ENCODE measurements around the gene PIH1D2. TPM values are rescaled to one million over a fixed set of nuclear protein-coding genes. Genes with fewer than 3 reads are reported as not detected.

PIH1D2 gene
- total RNA-seq, 1 experiment from 2014 or later, result 1.6 TPM

DNA sequence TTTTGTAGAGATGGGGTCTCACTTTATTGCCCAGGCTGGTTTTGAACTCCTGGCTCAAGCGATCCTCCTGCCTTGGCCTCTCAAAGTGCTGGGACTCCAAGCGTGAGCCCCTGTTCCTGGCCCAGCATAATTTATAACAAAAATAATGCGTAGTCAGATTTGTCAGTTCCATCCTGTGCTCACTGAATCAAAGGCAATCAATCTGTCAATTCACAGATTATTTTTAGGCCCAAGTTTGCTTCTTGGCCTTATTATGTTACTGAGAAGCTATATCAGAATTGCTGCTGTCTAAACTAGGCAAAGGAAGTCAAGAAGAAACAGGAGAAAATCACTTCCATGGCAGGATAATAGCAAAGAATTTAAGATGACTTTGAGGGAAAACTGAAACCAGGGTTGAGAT, 39.9 kb downstream of the PIH1D2 start:
- POLR2A ChIA-PET, result no interaction called here
- BruUV-seq (replicated peaks), result no TSS peak
- no peaks in the 10 kb centered on the region for H3K9me3 ChIP-seq (ENCODE audit: control insufficient read depth in 1 of 2, insufficient read depth in 1 of 2, low read depth in 1 of 2, low read length in 2 of 2)

More for the DNA sequence above, 39.9 kb downstream of the PIH1D2 start:
- CTCF ChIA-PET, result no interaction called here
- intact Hi-C loops (cut with micrococcal nuclease), result no loop called here
- Histone ChIP-seq H4K20me1 (ENCODE audit: insufficient read depth) (no peaks in the 10 kb centered on the region), H3K9me2 (ENCODE audit: insufficient read depth) (no peaks in the 10 kb centered on the region), H3K79me2 (ENCODE audit: insufficient read depth, low read length) (peaks cover 40% of the 10 kb centered on the region), H3K4me1 (ENCODE audit: control insufficient read depth in 1 of 2, insufficient read depth in 2 of 2, low read length in 2 of 2) (no peaks in the 10 kb centered on the region), H3K4me2 (ENCODE audit: low read length) (no peak overlapping the region), H2AFZ (ENCODE audit: low read depth, low read length, poor library complexity, severe bottlenecking) (no peak overlapping the region), H3K27ac (ENCODE audit: low read depth, low read length) (no peak overlapping the region), H3K36me3 (ENCODE audit: control insufficient read depth in 1 of 2, insufficient read depth in 2 of 2, low read length in 2 of 2) (peaks cover 44 to 56% of the 10 kb centered on the region in 2 experiments; a peak in 3 of 4 replicates), H3K4me3 (replicated peaks in 1 of 2; ENCODE audit: low read depth in 1 of 2, low read length in 2 of 2) (no peak overlapping the region), H3K9ac (ENCODE audit: low read length) (no peak overlapping the region), H3K27me3 (ENCODE audit: insufficient read depth, low read length) (no peaks in the 10 kb centered on the region)
- no peak for ATAC-seq
- TF ChIP-seq FOSL1 (IDR thresholded peaks at IDR 0.05; ENCODE audit: low read depth), result no peak
- TF ChIP-seq, protein P1, sequence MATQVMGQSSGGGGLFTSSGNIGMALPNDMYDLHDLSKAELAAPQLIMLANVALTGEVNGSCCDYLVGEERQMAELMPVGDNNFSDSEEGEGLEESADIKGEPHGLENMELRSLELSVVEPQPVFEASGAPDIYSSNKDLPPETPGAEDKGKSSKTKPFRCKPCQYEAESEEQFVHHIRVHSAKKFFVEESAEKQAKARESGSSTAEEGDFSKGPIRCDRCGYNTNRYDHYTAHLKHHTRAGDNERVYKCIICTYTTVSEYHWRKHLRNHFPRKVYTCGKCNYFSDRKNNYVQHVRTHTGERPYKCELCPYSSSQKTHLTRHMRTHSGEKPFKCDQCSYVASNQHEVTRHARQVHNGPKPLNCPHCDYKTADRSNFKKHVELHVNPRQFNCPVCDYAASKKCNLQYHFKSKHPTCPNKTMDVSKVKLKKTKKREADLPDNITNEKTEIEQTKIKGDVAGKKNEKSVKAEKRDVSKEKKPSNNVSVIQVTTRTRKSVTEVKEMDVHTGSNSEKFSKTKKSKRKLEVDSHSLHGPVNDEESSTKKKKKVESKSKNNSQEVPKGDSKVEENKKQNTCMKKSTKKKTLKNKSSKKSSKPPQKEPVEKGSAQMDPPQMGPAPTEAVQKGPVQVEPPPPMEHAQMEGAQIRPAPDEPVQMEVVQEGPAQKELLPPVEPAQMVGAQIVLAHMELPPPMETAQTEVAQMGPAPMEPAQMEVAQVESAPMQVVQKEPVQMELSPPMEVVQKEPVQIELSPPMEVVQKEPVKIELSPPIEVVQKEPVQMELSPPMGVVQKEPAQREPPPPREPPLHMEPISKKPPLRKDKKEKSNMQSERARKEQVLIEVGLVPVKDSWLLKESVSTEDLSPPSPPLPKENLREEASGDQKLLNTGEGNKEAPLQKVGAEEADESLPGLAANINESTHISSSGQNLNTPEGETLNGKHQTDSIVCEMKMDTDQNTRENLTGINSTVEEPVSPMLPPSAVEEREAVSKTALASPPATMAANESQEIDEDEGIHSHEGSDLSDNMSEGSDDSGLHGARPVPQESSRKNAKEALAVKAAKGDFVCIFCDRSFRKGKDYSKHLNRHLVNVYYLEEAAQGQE (IDR thresholded peaks at IDR 0.05; ENCODE audit: low read depth), result no peak
- no peak for TF ChIP-seq ZBTB33 (IDR thresholded peaks at IDR 0.05; ENCODE audit: extremely low read depth, insufficient replicate concordance, low read length)
- TF ChIP-seq JUND (IDR thresholded peaks at IDR 0.05), result no peak
- no peak for TF ChIP-seq ELF1 (IDR thresholded peaks at IDR 0.05; ENCODE audit: borderline replicate concordance, low read depth)
- no peak for TF ChIP-seq ZNF274 (IDR thresholded peaks at IDR 0.05; ENCODE audit: low read depth, low read length)
- no peak for TF ChIP-seq SIN3A (IDR thresholded peaks at IDR 0.05; ENCODE audit: low read depth)
- no peak for TF ChIP-seq ATF3 (IDR thresholded peaks at IDR 0.05)
- TF ChIP-seq YY1 (IDR thresholded peaks at IDR 0.05; ENCODE audit: extremely low read depth, insufficient replicate concordance, low read depth, low read length), result no peak
- TF ChIP-seq POLR2A (IDR thresholded peaks at IDR 0.05; ENCODE audit: borderline replicate concordance, extremely low read depth, insufficient read depth, insufficient read length), result no peak
- TF ChIP-seq, protein P2, sequence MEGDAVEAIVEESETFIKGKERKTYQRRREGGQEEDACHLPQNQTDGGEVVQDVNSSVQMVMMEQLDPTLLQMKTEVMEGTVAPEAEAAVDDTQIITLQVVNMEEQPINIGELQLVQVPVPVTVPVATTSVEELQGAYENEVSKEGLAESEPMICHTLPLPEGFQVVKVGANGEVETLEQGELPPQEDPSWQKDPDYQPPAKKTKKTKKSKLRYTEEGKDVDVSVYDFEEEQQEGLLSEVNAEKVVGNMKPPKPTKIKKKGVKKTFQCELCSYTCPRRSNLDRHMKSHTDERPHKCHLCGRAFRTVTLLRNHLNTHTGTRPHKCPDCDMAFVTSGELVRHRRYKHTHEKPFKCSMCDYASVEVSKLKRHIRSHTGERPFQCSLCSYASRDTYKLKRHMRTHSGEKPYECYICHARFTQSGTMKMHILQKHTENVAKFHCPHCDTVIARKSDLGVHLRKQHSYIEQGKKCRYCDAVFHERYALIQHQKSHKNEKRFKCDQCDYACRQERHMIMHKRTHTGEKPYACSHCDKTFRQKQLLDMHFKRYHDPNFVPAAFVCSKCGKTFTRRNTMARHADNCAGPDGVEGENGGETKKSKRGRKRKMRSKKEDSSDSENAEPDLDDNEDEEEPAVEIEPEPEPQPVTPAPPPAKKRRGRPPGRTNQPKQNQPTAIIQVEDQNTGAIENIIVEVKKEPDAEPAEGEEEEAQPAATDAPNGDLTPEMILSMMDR (IDR thresholded peaks at IDR 0.05 in 2 of 3, conservative IDR thresholded peaks at IDR 0.05 in 1 of 3; ENCODE audit: borderline replicate concordance in 1 of 3, insufficient read depth in 1 of 3, low read depth in 2 of 3, low read length in 2 of 3), result no peak
- no peak for DNase-seq (ENCODE audit: low read depth, low spot score)
- RAD21 ChIA-PET (ENCODE audit: low non-redundant PET in 1 of 2, low total read pairs in 2 of 2, uncharacterized antibody in 2 of 2, unreplicated experiment in 2 of 2), result no interaction called here
